Measurements from ENCODE around the gene TNS3.
A peak's percentile ranks its signal among the peaks of the same experiment; 100 is the strongest.

TNS3 gene

GRCh38 chr7:47400741-47401206 lies 181.1 kb downstream of the TNS3 start:
- no peak for DNase-seq

- DNase-seq, result no peak
Measured at GRCh38 chr7:47400001-47400400, 181.9 kb downstream of the TNS3 start.

- no peak for DNase-seq
Measured at GRCh38 chr7:47394751-47395252, 187.1 kb downstream of the TNS3 start.

- no peak for DNase-seq
Measured at GRCh38 chr7:47394216-47394615, 187.7 kb downstream of the TNS3 start.

- DNase-seq, result no peak
Measured at GRCh38 chr7:47393406-47393805, 188.5 kb downstream of the TNS3 start.

- DNase-seq, result no peak
Measured at GRCh38 chr7:47392241-47392759, 189.6 kb downstream of the TNS3 start.

GRCh38 chr7:47391726-47392125 lies 190.2 kb downstream of the TNS3 start:
- no peak for DNase-seq

- DNase-seq, result no peak
Measured at GRCh38 chr7:47390914-47391313, 191.0 kb downstream of the TNS3 start.

GRCh38 chr7:47389923-47390630 lies 191.8 kb downstream of the TNS3 start:
- no peak for DNase-seq

- no peak for DNase-seq
Measured at GRCh38 chr7:47389171-47389922, 192.6 kb downstream of the TNS3 start.

GRCh38 chr7:47387506-47387905 lies 194.4 kb downstream of the TNS3 start:
- DNase-seq, result no peak

GRCh38 chr7:47386273-47386835 lies 195.6 kb downstream of the TNS3 start:
- DNase-seq, result no peak

GRCh38 chr7:47385536-47386125 lies 196.3 kb downstream of the TNS3 start:
- DNase-seq, result no peak

- no peak for DNase-seq
Measured at GRCh38 chr7:47384755-47385535, 197.0 kb downstream of the TNS3 start.

- no peak for DNase-seq
Measured at GRCh38 chr7:47383696-47384445, 198.0 kb downstream of the TNS3 start.

- peak; percentile 39 for DNase-seq
Measured at GRCh38 chr7:47383072-47383471, 198.8 kb downstream of the TNS3 start.

GRCh38 chr7:47382200-47382599 lies 199.7 kb downstream of the TNS3 start:
- no peak for DNase-seq

GRCh38 chr7:47381134-47381495 lies 200.8 kb downstream of the TNS3 start:
- no peak for DNase-seq

- DNase-seq, result no peak
Measured at GRCh38 chr7:47380325-47381133, 201.4 kb downstream of the TNS3 start.

GRCh38 chr7:47379629-47380324 lies 202.1 kb downstream of the TNS3 start:
- no peak for DNase-seq
